GM23338 (cell line): ENCODE measurements around the gene RAB11FIP4. TPM values are rescaled to one million over a fixed set of nuclear protein-coding genes. Genes with fewer than 3 reads are reported as not detected.

ENCODE experiments used
- ATAC-seq: fragments of 200-7000 bp; cut with Tn5 transposase; 3 replicates; pipeline ENCODE4 v1.9.1; 2020
- DNase-seq: peaks from one replicate; pipeline ENCODE4 v3.0.0-alpha.2; 2015; ENCODE audit warnings: low spot score
- H2AFZ ChIP-seq: fragments of 200-600 bp; sonication (generic); 2 replicates; pipeline ENCODE4 v1.8.0; 2016; ENCODE audit warnings: antibody characterized with exemption, mild to moderate bottlenecking, moderate library complexity
- H3F3A ChIP-seq: fragments of 200-600 bp; sonication (generic); replicated peaks from 2 replicates; pipeline ENCODE4 v1.8.0; 2017; ENCODE audit warnings: antibody characterized with exemption, mixed run types, low read depth
- H3K27ac ChIP-seq: fragments of 200-600 bp; sonication (generic); 2 replicates; pipeline ENCODE4 v1.6.1; 2016; ENCODE audit warnings: low read depth
- H3K27me3 ChIP-seq: fragments of 200-600 bp; sonication (generic); 2 replicates; pipeline ENCODE4 v1.8.0; 2016; ENCODE audit warnings: mild to moderate bottlenecking, mixed run types, moderate library complexity; ENCODE audit not compliant: insufficient read depth
- H3K36me3 ChIP-seq: fragments of 200-600 bp; sonication (generic); 2 replicates; pipeline ENCODE4 v1.8.0; 2016; ENCODE audit warnings: mild to moderate bottlenecking; ENCODE audit not compliant: insufficient read depth
- H3K4me1 ChIP-seq: fragments of 200-600 bp; sonication (generic); 2 replicates; pipeline ENCODE4 v1.8.0; 2016; ENCODE audit warnings: mild to moderate bottlenecking, moderate library complexity; ENCODE audit not compliant: insufficient read depth
- H3K4me2 ChIP-seq: fragments of 200-600 bp; sonication (generic); 2 replicates; pipeline ENCODE4 v1.7.1; 2017; ENCODE audit warnings: mixed run types
- H3K4me3 ChIP-seq: fragments of 200-600 bp; sonication (generic); 2 replicates; pipeline ENCODE4 v1.6.1; 2016; ENCODE audit warnings: mixed run types
- H3K79me2 ChIP-seq: fragments of 200-600 bp; sonication (generic); replicated peaks from 2 replicates; pipeline ENCODE4 v1.8.0; 2017; ENCODE audit warnings: mild to moderate bottlenecking; ENCODE audit not compliant: insufficient read depth
- H3K9me2 ChIP-seq: fragments of 200-600 bp; sonication (generic); 2 replicates; pipeline ENCODE4 v1.8.0; 2017; ENCODE audit not compliant: insufficient read depth
- H4K20me1 ChIP-seq: fragments of 200-600 bp; sonication (generic); replicated peaks from 2 replicates; pipeline ENCODE4 v1.8.0; 2017; ENCODE audit warnings: mild to moderate bottlenecking; ENCODE audit not compliant: insufficient read depth
- H3K27ac Mint-ChIP-seq: 2 replicates; pipeline ENCODE4 v1.8.0; 2020; ENCODE audit warnings: inconsistent platforms, mild to moderate bottlenecking, moderate library complexity, mixed read lengths
- H3K27me3 Mint-ChIP-seq: 3 replicates; pipeline ENCODE4 v1.8.0; 2022; ENCODE audit warnings: low read depth, mild to moderate bottlenecking, moderate library complexity, mixed read lengths, inconsistent platforms; ENCODE audit not compliant: insufficient read depth, poor library complexity
- H3K36me3 Mint-ChIP-seq: 3 replicates; pipeline ENCODE4 v1.8.0; 2021; ENCODE audit warnings: low read depth, mild to moderate bottlenecking, inconsistent platforms, moderate library complexity, mixed read lengths
- H3K4me1 Mint-ChIP-seq: 3 replicates; pipeline ENCODE4 v1.8.0; 2020; ENCODE audit warnings: mild to moderate bottlenecking, inconsistent platforms, mixed read lengths
- H3K4me3 Mint-ChIP-seq: 3 replicates; pipeline ENCODE4 v1.8.0; 2021; ENCODE audit warnings: moderate library complexity, mild to moderate bottlenecking, inconsistent platforms, mixed read lengths
- H3K9me3 Mint-ChIP-seq: 3 replicates; pipeline ENCODE4 v1.8.0; 2020; ENCODE audit warnings: moderate library complexity, mild to moderate bottlenecking, inconsistent platforms, mixed read lengths
- CREB1 ChIP-seq: fragments of 250-450 bp; sonication (Bioruptor Pico); IDR thresholded peaks from 2 replicates; pipeline ENCODE4 v1.5.0; 2020; ENCODE audit warnings: low read depth, mild to moderate bottlenecking, moderate library complexity
- EZH2 ChIP-seq: fragments of 200-600 bp; sonication (generic); IDR thresholded peaks from one replicate; pipeline ENCODE4 v1.8.0; 2017; ENCODE audit warnings: antibody characterized with exemption, mild to moderate bottlenecking, low read depth; ENCODE audit not compliant: unreplicated experiment
- EZH2phosphoT487 ChIP-seq: fragments of 200-600 bp; sonication (generic); IDR thresholded peaks from one replicate; pipeline ENCODE4 v1.8.1; 2018; ENCODE audit warnings: antibody characterized with exemption; ENCODE audit not compliant: unreplicated experiment
- JUNB ChIP-seq: IDR thresholded peaks from one replicate; pipeline ENCODE4 v1.6.1; 2016; ENCODE audit warnings: antibody characterized with exemption; ENCODE audit not compliant: unreplicated experiment
- NANOG ChIP-seq: IDR thresholded peaks from 2 replicates; pipeline ENCODE4 v1.6.1; 2016; ENCODE audit warnings: antibody characterized with exemption, borderline replicate concordance
- POLR2AphosphoS5 ChIP-seq: IDR thresholded peaks from 2 replicates; pipeline ENCODE4 v1.6.1; 2016; ENCODE audit warnings: antibody characterized with exemption, low read depth
- STAT1 ChIP-seq: IDR thresholded peaks from one replicate; pipeline ENCODE4 v1.6.1; 2016; ENCODE audit warnings: antibody characterized with exemption; ENCODE audit not compliant: unreplicated experiment
- ZNF114 ChIP-seq: fragments of 250-450 bp; sonication (Bioruptor Pico); IDR thresholded peaks from 2 replicates; pipeline ENCODE4 v1.5.0; 2020; ENCODE audit warnings: mild to moderate bottlenecking, moderate library complexity
- ZNF331 ChIP-seq: fragments of 250-450 bp; sonication (Bioruptor Pico); IDR thresholded peaks from 2 replicates; pipeline ENCODE4 v1.5.0; 2020; ENCODE audit warnings: low read depth, mild to moderate bottlenecking, moderate library complexity
- polyA plus RNA-seq: library from polyadenylated mRNA; unstranded; fragments of >200 nt; fragmentation: Nextera tagmentation; extraction: Ambion mirVana; gene quantifications from 2 replicates; pipeline ENCODE4 v1.2.1, GENCODE V29; 2016
- total RNA-seq: library from RNA; depleted of rRNA; stranded (reverse); fragments of >200 nt; shearing (Covaris generic); gene quantifications from 2 replicates; pipeline ENCODE4 v1.2.3, GENCODE V29; 2014
- TF ChIP-seq, protein P1 (sequence below): fragments of 250-450 bp; sonication (Bioruptor Pico); IDR thresholded peaks from 2 replicates; pipeline ENCODE4 v1.5.0; 2020; ENCODE audit warnings: mild to moderate bottlenecking, moderate library complexity
- TF ChIP-seq, protein P2 (sequence below): IDR thresholded peaks from one replicate; pipeline ENCODE4 v1.6.1; 2018; ENCODE audit warnings: antibody characterized with exemption; ENCODE audit not compliant: unreplicated experiment
- TF ChIP-seq, protein P3 (sequence below): IDR thresholded peaks from 2 replicates; pipeline ENCODE4 v1.6.1; 2016; ENCODE audit warnings: antibody characterized with exemption
- TF ChIP-seq, protein P4 (sequence below), 2 experiments: fragments of 200-600 bp in 1 of 2; sonication (generic) in 1 of 2; conservative IDR thresholded peaks; 2 replicates each; pipeline versions ENCODE4 v1.5.1 to v1.6.1; 2016 to 2017; ENCODE audit warnings: antibody characterized with exemption in 2 of 2, low read depth in 2 of 2, mild to moderate bottlenecking in 2 of 2, moderate library complexity in 1 of 2

RAB11FIP4 gene
- total and polyA plus RNA-seq, 2 experiments from 2014 or later = 26.0 to 65.6 TPM

DNA sequence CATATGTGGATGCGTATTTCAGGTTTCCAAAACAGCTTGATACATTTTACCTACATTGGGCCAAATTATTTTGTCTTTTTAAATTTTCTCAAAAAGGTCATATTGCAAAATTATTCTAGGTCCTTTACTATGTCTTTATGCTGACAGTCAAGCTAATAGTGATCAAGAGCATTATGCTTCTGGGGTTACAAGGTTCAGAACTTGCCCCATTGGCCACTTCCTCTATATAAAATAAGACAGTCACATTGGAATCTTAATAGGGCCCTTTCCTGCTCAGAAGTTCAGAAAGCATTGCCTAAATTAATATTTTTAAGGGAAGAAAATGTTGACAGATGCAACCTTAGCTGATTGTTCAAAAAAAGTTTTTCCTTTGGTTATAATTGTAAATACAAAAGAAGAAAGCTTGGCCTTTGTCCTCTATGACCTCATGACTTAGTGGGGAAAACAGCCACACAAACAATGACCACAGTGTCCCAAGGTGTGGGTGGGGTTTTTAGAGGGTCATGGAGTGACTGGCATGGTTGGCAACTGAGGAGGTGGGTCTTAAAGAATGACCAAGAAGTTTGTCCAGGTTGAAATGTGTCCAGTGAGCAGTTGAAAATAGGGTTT lies 11.8 kb upstream of the RAB11FIP4 start:
- no peaks in the 10 kb centered on the region for H3K9me2 ChIP-seq
- no peak overlapping the region for H3K4me2 ChIP-seq
- H3K4me3 ChIP-seq = no peak overlapping the region
- no peaks in the 10 kb centered on the region for H3K79me2 ChIP-seq
- Mint-ChIP-seq H3K9me3 (no peaks in the 10 kb centered on the region), H3K27ac (peak overlapping the region; percentile 38; the same call in 1 of the 2 replicates), H3K4me1 (peaks cover 32% of the 10 kb centered on the region), H3K4me3 (no peak overlapping the region), H3K36me3 (no peaks in the 10 kb centered on the region), H3K27me3 (no peaks in the 10 kb centered on the region)
- DNase-seq (no peak), ATAC-seq (no peak)
- H3K36me3 ChIP-seq = no peaks in the 10 kb centered on the region
- no peak overlapping the region for H3K27ac ChIP-seq
- no peaks in the 10 kb centered on the region for H3F3A ChIP-seq
- no peaks in the 10 kb centered on the region for H4K20me1 ChIP-seq
- peaks cover 31% of the 10 kb centered on the region for H3K4me1 ChIP-seq
- no peak overlapping the region for H2AFZ ChIP-seq
- TF ChIP-seq, protein P1, sequence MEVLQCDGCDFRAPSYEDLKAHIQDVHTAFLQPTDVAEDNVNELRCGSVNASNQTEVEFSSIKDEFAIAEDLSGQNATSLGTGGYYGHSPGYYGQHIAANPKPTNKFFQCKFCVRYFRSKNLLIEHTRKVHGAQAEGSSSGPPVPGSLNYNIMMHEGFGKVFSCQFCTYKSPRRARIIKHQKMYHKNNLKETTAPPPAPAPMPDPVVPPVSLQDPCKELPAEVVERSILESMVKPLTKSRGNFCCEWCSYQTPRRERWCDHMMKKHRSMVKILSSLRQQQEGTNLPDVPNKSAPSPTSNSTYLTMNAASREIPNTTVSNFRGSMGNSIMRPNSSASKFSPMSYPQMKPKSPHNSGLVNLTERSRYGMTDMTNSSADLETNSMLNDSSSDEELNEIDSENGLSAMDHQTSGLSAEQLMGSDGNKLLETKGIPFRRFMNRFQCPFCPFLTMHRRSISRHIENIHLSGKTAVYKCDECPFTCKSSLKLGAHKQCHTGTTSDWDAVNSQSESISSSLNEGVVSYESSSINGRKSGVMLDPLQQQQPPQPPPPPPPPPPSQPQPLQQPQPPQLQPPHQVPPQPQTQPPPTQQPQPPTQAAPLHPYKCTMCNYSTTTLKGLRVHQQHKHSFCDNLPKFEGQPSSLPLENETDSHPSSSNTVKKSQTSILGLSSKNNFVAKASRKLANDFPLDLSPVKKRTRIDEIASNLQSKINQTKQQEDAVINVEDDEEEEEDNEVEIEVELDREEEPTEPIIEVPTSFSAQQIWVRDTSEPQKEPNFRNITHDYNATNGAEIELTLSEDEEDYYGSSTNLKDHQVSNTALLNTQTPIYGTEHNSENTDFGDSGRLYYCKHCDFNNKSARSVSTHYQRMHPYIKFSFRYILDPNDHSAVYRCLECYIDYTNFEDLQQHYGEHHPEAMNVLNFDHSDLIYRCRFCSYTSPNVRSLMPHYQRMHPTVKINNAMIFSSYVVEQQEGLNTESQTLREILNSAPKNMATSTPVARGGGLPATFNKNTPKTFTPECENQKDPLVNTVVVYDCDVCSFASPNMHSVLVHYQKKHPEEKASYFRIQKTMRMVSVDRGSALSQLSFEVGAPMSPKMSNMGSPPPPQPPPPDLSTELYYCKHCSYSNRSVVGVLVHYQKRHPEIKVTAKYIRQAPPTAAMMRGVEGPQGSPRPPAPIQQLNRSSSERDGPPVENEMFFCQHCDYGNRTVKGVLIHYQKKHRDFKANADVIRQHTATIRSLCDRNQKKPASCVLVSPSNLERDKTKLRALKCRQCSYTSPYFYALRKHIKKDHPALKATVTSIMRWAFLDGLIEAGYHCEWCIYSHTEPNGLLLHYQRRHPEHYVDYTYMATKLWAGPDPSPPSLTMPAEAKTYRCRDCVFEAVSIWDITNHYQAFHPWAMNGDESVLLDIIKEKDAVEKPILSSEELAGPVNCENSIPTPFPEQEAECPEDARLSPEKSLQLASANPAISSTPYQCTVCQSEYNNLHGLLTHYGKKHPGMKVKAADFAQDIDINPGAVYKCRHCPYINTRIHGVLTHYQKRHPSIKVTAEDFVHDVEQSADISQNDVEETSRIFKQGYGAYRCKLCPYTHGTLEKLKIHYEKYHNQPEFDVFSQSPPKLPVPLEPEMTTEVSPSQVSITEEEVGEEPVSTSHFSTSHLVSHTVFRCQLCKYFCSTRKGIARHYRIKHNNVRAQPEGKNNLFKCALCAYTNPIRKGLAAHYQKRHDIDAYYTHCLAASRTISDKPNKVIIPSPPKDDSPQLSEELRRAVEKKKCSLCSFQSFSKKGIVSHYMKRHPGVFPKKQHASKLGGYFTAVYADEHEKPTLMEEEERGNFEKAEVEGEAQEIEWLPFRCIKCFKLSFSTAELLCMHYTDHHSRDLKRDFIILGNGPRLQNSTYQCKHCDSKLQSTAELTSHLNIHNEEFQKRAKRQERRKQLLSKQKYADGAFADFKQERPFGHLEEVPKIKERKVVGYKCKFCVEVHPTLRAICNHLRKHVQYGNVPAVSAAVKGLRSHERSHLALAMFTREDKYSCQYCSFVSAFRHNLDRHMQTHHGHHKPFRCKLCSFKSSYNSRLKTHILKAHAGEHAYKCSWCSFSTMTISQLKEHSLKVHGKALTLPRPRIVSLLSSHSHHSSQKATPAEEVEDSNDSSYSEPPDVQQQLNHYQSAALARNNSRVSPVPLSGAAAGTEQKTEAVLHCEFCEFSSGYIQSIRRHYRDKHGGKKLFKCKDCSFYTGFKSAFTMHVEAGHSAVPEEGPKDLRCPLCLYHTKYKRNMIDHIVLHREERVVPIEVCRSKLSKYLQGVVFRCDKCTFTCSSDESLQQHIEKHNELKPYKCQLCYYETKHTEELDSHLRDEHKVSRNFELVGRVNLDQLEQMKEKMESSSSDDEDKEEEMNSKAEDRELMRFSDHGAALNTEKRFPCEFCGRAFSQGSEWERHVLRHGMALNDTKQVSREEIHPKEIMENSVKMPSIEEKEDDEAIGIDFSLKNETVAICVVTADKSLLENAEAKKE (CRISPR knock-in tag) = no peak
- no peak for TF ChIP-seq ZNF331 (CRISPR knock-in tag)
- no peak for TF ChIP-seq CREB1
- TF ChIP-seq EZH2 = no peak
- TF ChIP-seq EZH2phosphoT487 = no peak
- TF ChIP-seq, protein P2, sequence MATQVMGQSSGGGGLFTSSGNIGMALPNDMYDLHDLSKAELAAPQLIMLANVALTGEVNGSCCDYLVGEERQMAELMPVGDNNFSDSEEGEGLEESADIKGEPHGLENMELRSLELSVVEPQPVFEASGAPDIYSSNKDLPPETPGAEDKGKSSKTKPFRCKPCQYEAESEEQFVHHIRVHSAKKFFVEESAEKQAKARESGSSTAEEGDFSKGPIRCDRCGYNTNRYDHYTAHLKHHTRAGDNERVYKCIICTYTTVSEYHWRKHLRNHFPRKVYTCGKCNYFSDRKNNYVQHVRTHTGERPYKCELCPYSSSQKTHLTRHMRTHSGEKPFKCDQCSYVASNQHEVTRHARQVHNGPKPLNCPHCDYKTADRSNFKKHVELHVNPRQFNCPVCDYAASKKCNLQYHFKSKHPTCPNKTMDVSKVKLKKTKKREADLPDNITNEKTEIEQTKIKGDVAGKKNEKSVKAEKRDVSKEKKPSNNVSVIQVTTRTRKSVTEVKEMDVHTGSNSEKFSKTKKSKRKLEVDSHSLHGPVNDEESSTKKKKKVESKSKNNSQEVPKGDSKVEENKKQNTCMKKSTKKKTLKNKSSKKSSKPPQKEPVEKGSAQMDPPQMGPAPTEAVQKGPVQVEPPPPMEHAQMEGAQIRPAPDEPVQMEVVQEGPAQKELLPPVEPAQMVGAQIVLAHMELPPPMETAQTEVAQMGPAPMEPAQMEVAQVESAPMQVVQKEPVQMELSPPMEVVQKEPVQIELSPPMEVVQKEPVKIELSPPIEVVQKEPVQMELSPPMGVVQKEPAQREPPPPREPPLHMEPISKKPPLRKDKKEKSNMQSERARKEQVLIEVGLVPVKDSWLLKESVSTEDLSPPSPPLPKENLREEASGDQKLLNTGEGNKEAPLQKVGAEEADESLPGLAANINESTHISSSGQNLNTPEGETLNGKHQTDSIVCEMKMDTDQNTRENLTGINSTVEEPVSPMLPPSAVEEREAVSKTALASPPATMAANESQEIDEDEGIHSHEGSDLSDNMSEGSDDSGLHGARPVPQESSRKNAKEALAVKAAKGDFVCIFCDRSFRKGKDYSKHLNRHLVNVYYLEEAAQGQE = no peak
- no peak for TF ChIP-seq JUNB
- TF ChIP-seq, protein P3, sequence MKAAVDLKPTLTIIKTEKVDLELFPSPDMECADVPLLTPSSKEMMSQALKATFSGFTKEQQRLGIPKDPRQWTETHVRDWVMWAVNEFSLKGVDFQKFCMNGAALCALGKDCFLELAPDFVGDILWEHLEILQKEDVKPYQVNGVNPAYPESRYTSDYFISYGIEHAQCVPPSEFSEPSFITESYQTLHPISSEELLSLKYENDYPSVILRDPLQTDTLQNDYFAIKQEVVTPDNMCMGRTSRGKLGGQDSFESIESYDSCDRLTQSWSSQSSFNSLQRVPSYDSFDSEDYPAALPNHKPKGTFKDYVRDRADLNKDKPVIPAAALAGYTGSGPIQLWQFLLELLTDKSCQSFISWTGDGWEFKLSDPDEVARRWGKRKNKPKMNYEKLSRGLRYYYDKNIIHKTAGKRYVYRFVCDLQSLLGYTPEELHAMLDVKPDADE = no peak
- no peak for TF ChIP-seq NANOG
- TF ChIP-seq ZNF114 (CRISPR knock-in tag) = no peak
- TF ChIP-seq POLR2AphosphoS5 = no peak
- TF ChIP-seq, protein P4, sequence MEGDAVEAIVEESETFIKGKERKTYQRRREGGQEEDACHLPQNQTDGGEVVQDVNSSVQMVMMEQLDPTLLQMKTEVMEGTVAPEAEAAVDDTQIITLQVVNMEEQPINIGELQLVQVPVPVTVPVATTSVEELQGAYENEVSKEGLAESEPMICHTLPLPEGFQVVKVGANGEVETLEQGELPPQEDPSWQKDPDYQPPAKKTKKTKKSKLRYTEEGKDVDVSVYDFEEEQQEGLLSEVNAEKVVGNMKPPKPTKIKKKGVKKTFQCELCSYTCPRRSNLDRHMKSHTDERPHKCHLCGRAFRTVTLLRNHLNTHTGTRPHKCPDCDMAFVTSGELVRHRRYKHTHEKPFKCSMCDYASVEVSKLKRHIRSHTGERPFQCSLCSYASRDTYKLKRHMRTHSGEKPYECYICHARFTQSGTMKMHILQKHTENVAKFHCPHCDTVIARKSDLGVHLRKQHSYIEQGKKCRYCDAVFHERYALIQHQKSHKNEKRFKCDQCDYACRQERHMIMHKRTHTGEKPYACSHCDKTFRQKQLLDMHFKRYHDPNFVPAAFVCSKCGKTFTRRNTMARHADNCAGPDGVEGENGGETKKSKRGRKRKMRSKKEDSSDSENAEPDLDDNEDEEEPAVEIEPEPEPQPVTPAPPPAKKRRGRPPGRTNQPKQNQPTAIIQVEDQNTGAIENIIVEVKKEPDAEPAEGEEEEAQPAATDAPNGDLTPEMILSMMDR (conservative IDR thresholded peaks at IDR 0.05; ENCODE audit: low read depth in 2 of 2) = no peak
- no peak for TF ChIP-seq STAT1
- H3K27me3 ChIP-seq = no peaks in the 10 kb centered on the region
